CD4-positive, alpha-beta T cell (primary cell): ENCODE data around the gene SF3B2. TPM values are rescaled to one million over a fixed set of nuclear protein-coding genes. Genes with fewer than 3 reads are reported as not detected.

Experiments used
- ATAC-seq: fragments of 200-7000 bp; cut with Tn5 transposase; one replicate; pipeline ENCODE4 v1.10.0; 2022; ENCODE audit warnings: mild to moderate bottlenecking; ENCODE audit not compliant: poor library complexity
- CTCF ChIA-PET: fragments of 350-600 bp; sonication (Branson Sonifier 250); formaldehyde crosslinking; loops from one replicate; lab custom pipeline; 2021; ENCODE audit warnings: antibody characterized with exemption, inconsistent platforms; lab: Charles Lee
- POLR2A ChIA-PET: fragments of 350-600 bp; sonication (Branson Sonifier 250); formaldehyde crosslinking; loops from one replicate; lab custom pipeline; 2021; ENCODE audit warnings: antibody characterized with exemption, inconsistent platforms; lab: Charles Lee
- DNase-seq, 14 experiments: peaks; one replicate each; pipeline ENCODE4 v3.0.0-alpha.2; 2013 to 2020; ENCODE audit warnings: mixed read lengths in 2 of 14
- H3K27ac ChIP-seq, 2 donors: one replicate each; pipeline versions ENCODE4 v1.5.1 to v1.7.0; 2013; ENCODE audit warnings: low read length in 2 of 2, low read depth in 1 of 2, mild to moderate bottlenecking in 1 of 2
- H3K27me3 ChIP-seq, 2 experiments: 1 replicate in 1 of 2; 2 replicates in 1 of 2; pipeline versions ENCODE4 v1.6.1 to v1.7.0; 2013; ENCODE audit warnings: low read length in 2 of 2, control low read depth in 1 of 2, mild to moderate bottlenecking in 1 of 2, moderate library complexity in 1 of 2; ENCODE audit not compliant: insufficient read depth in 2 of 2, control insufficient read depth in 1 of 2
- H3K36me3 ChIP-seq: one replicate; pipeline ENCODE4 v1.6.1; 2013; ENCODE audit warnings: low read length, control low read depth; ENCODE audit not compliant: insufficient read depth
- H3K4me1 ChIP-seq: one replicate; pipeline ENCODE4 v1.6.1; 2013; ENCODE audit warnings: low read length, control low read depth; ENCODE audit not compliant: insufficient read depth
- H3K4me3 ChIP-seq: one replicate; pipeline ENCODE4 v1.5.1; 2013; ENCODE audit warnings: mild to moderate bottlenecking, low read length, moderate library complexity
- H3K9me3 ChIP-seq, 2 experiments: 1 replicate in 1 of 2; 2 replicates in 1 of 2; pipeline versions ENCODE4 v1.6.1 to v1.7.0; 2013; ENCODE audit warnings: low read length in 2 of 2, mild to moderate bottlenecking in 2 of 2, control low read depth in 1 of 2, moderate library complexity in 1 of 2; ENCODE audit not compliant: control insufficient read depth in 1 of 2, insufficient read depth in 1 of 2
- H3K27ac Mint-ChIP-seq: one replicate; pipeline ENCODE4 v1.8.0; 2020; ENCODE audit warnings: mixed read lengths
- H3K27me3 Mint-ChIP-seq: one replicate; pipeline ENCODE4 v1.8.0; 2021; ENCODE audit warnings: mixed read lengths
- H3K36me3 Mint-ChIP-seq: one replicate; pipeline ENCODE4 v1.8.0; 2021; ENCODE audit warnings: low read depth, mixed read lengths
- H3K4me1 Mint-ChIP-seq: one replicate; pipeline ENCODE4 v1.8.0; 2021; ENCODE audit warnings: low read depth, mixed read lengths
- H3K4me3 Mint-ChIP-seq: one replicate; pipeline ENCODE4 v1.8.0; 2020; ENCODE audit warnings: mild to moderate bottlenecking, mixed read lengths
- H3K9me3 Mint-ChIP-seq: one replicate; pipeline ENCODE4 v1.8.0; 2020; ENCODE audit warnings: mixed read lengths
- CTCF ChIP-seq: fragments of 200-600 bp; IDR thresholded peaks from one replicate; pipeline ENCODE4 v1.8.0; 2022; ENCODE audit warnings: antibody characterized with exemption, mild to moderate bottlenecking
- intact Hi-C, 2 experiments: fragments of 100-400 bp; cut with DNase I in 1 of 2; cut with micrococcal nuclease in 1 of 2; formaldehyde crosslinking; loops; one replicate each; pipeline versions ENCODE4 v1.15.1 to v1.9.0; 2023 to 2025; cut with DNase I, micrococcal nuclease
- total RNA-seq, 174 experiments: library from RNA in 2 of 174; stranded (reverse) in 2 of 174; gene quantifications; one replicate each; pipeline ENCODE4 v1.2.3 and lab custom pipeline; 2021 to 2026

The SF3B2 gene
- total RNA-seq, 2 experiments from 2014 or later: 182 to 196 TPM

- Mint-ChIP-seq H3K27me3 (no peaks in the 10 kb centered on the region), H3K4me1 (peaks cover 91% of the 10 kb centered on the region), H3K27ac (peak overlapping the region; percentile 88), H3K36me3 (peaks cover 54% of the 10 kb centered on the region), H3K9me3 (no peaks in the 10 kb centered on the region), H3K4me3 (peak overlapping the region; percentile 88)
- no peaks in the 10 kb centered on the region for H3K27me3 ChIP-seq
- H3K4me1 ChIP-seq: peaks cover 87% of the 10 kb centered on the region
- peaks cover 15% of the 10 kb centered on the region for H3K36me3 ChIP-seq
- POLR2A ChIA-PET: interaction anchor here (0.6 to 6.7 kb wide), 26 partner anchors 11 to 1303 kb away, joined by 3 to 141 read pairs (median 6); partner anchors contain the start of genes BANF1, BRMS1, CCDC85B and FAM89B
- ATAC-seq: peak; percentile 93
- DNase-seq: peak; percentile 62 to 92 (median 79)
- peak overlapping the region; percentile 80 to 94 for H3K27ac ChIP-seq
- no peaks in the 10 kb centered on the region for H3K9me3 ChIP-seq
- CTCF ChIA-PET: interaction anchor here (0.7 to 5.3 kb wide), 6 partner anchors 10 to 53 kb away, joined by 3 to 29 read pairs (median 4); no protein-coding TSS in a partner anchor
- TF ChIP-seq CTCF: no peak
- H3K4me3 ChIP-seq: peak overlapping the region; percentile 35
- intact Hi-C loops: loop anchor here in 1 of 2 experiments (1.0 to 5.0 kb wide), 4 partner anchors 10 to 45 kb away; no protein-coding TSS in a partner anchor
Measured at GRCh38 chr11:66081505-66081904, 29.3 kb downstream of the SF3B2 start.

- POLR2A ChIA-PET: interaction anchor here (0.8 to 6.7 kb wide), 5 partner anchors 13 to 43 kb away, joined by 4 to 141 read pairs (median 6); partner anchors contain the start of genes PACS1 and SF3B2
- TF ChIP-seq CTCF: no peak
- Histone ChIP-seq H3K27ac (peak overlapping the region; percentile 63 to 94), H3K36me3 (peaks cover 1% of the 10 kb centered on the region), H3K4me3 (no peak overlapping the region), H3K4me1 (peaks cover 87% of the 10 kb centered on the region), H3K9me3 (no peaks in the 10 kb centered on the region), H3K27me3 (no peaks in the 10 kb centered on the region)
- H3K36me3 Mint-ChIP-seq: peaks cover 46% of the 10 kb centered on the region
- no peak for ATAC-seq
- H3K27me3 Mint-ChIP-seq: no peaks in the 10 kb centered on the region
- H3K4me1 Mint-ChIP-seq: peaks cover 91% of the 10 kb centered on the region
- H3K9me3 Mint-ChIP-seq: no peaks in the 10 kb centered on the region
- H3K4me3 Mint-ChIP-seq: peak overlapping the region; percentile 69
- DNase-seq: peak in 1 of 14 experiments; percentile 35
- CTCF ChIA-PET: interaction anchor here (1.2 to 1.7 kb wide), 2 partner anchors 33 to 44 kb away, joined by 3 to 6 read pairs; no protein-coding TSS in a partner anchor
- H3K27ac Mint-ChIP-seq: peak overlapping the region; percentile 88
- intact Hi-C loops: loop anchor here (2.0 to 5.0 kb wide), 2 partner anchors 18 to 34 kb away; no protein-coding TSS in a partner anchor
Measured at GRCh38 chr11:66082946-66083698, 31.0 kb downstream of the SF3B2 start.

GRCh38 chr11:66083767-66084166, 31.6 kb downstream of the SF3B2 start:
- CTCF ChIA-PET: interaction anchor here (1.2 to 1.7 kb wide), 2 partner anchors 32 to 43 kb away, joined by 3 to 6 read pairs; no protein-coding TSS in a partner anchor
- H3K9me3 Mint-ChIP-seq: no peaks in the 10 kb centered on the region
- intact Hi-C loops: loop anchor here (2.0 to 5.0 kb wide), 2 partner anchors 17 to 34 kb away; no protein-coding TSS in a partner anchor
- peak overlapping the region; percentile 69 for H3K4me3 Mint-ChIP-seq
- POLR2A ChIA-PET: interaction anchor here (0.8 to 6.7 kb wide), 5 partner anchors 14 to 43 kb away, joined by 4 to 141 read pairs (median 6); partner anchors contain the start of genes PACS1 and SF3B2
- Histone ChIP-seq H3K27ac (peak overlapping the region; percentile 63 to 94), H3K9me3 (no peaks in the 10 kb centered on the region), H3K27me3 (no peaks in the 10 kb centered on the region), H3K4me3 (no peak overlapping the region), H3K4me1 (peaks cover 86% of the 10 kb centered on the region), H3K36me3 (peaks cover 3% of the 10 kb centered on the region)
- no peak for TF ChIP-seq CTCF
- ATAC-seq (no peak), DNase-seq (no peak)
- H3K36me3 Mint-ChIP-seq: peaks cover 46% of the 10 kb centered on the region
- H3K4me1 Mint-ChIP-seq: peaks cover 91% of the 10 kb centered on the region
- no peaks in the 10 kb centered on the region for H3K27me3 Mint-ChIP-seq
- H3K27ac Mint-ChIP-seq: peak overlapping the region; percentile 88
